Keratinocyte (primary cell): Measurements from ENCODE around the gene TIGIT. TPM values are rescaled to one million over a fixed set of nuclear protein-coding genes. Genes with fewer than 3 reads are reported as not detected.

Experiments used
- DNase-seq: peaks from one replicate; pipeline ENCODE4 v3.0.0-alpha.2; 2011; ENCODE audit warnings: low read depth, missing footprints, low spot score
- FAIRE-seq: peaks from 2 replicates; lab custom pipeline; 2011; peaks lifted over from hg19 to GRCh38; lab: Jason Lieb, UNC
- H2AFZ ChIP-seq: 2 replicates; pipeline ENCODE4 v1.6.0; 2012; ENCODE audit warnings: low read length, control low read depth, inconsistent platforms; ENCODE audit not compliant: control insufficient read depth
- H3K27ac ChIP-seq: 2 replicates; pipeline ENCODE4 v1.5.1; 2011; ENCODE audit warnings: low read length; ENCODE audit not compliant: control insufficient read depth, insufficient read depth
- H3K27me3 ChIP-seq: 3 replicates; pipeline ENCODE4 v1.6.0; 2011; ENCODE audit warnings: low read length; ENCODE audit not compliant: control insufficient read depth, insufficient read depth; ENCODE audit errors: extremely low read depth
- H3K36me3 ChIP-seq, 2 experiments: 2 replicates in 1 of 2; 3 replicates in 1 of 2; pipeline ENCODE4 v1.5.1; 2011; ENCODE audit warnings: low read length in 2 of 2, mild to moderate bottlenecking in 1 of 2; ENCODE audit not compliant: control insufficient read depth in 2 of 2, insufficient read depth in 2 of 2; ENCODE audit errors: extremely low read depth in 1 of 2
- H3K4me1 ChIP-seq: 3 replicates; pipeline ENCODE4 v1.5.1; 2011; ENCODE audit warnings: low read length; ENCODE audit not compliant: control insufficient read depth, insufficient read depth; ENCODE audit errors: extremely low read depth
- H3K4me2 ChIP-seq: 3 replicates; pipeline ENCODE4 v1.6.0; 2011; ENCODE audit warnings: low read depth, low read length; ENCODE audit not compliant: control insufficient read depth, insufficient read depth; ENCODE audit errors: extremely low read depth
- H3K4me3 ChIP-seq, 3 experiments: fragments of 200-600 bp in 1 of 3; sonication (generic) in 1 of 3; 2 replicates in 2 of 3; 3 replicates in 1 of 3; pipeline ENCODE4 v1.5.1; 2011 to 2016; ENCODE audit warnings: low read length in 3 of 3, mild to moderate bottlenecking in 3 of 3, control low read depth in 2 of 3, inconsistent platforms in 1 of 3, low read depth in 1 of 3, mixed read lengths in 1 of 3, mixed run types in 1 of 3, moderate library complexity in 1 of 3; ENCODE audit not compliant: control insufficient read depth in 2 of 3, insufficient read depth in 2 of 3; ENCODE audit errors: extremely low read depth in 1 of 3
- H3K79me2 ChIP-seq: 2 replicates; pipeline ENCODE4 v1.6.0; 2012; ENCODE audit warnings: low read length; ENCODE audit not compliant: control insufficient read depth, insufficient read depth
- H3K9ac ChIP-seq: 3 replicates; pipeline ENCODE4 v1.6.0; 2011; ENCODE audit warnings: low read length; ENCODE audit not compliant: control insufficient read depth, insufficient read depth; ENCODE audit errors: extremely low read depth
- H3K9me1 ChIP-seq: 3 replicates; pipeline ENCODE4 v1.6.0; 2011; ENCODE audit warnings: low read length; ENCODE audit not compliant: control insufficient read depth, insufficient read depth; ENCODE audit errors: extremely low read depth
- H3K9me3 ChIP-seq: 2 replicates; pipeline ENCODE4 v1.5.1; 2012; ENCODE audit warnings: low read depth, low read length; ENCODE audit not compliant: control insufficient read depth
- H4K20me1 ChIP-seq: 3 replicates; pipeline ENCODE4 v1.6.0; 2011; ENCODE audit warnings: low read length; ENCODE audit not compliant: control insufficient read depth, insufficient read depth; ENCODE audit errors: extremely low read depth
- CTCF ChIP-seq, 3 experiments: IDR thresholded peaks in 1 of 3; conservative IDR thresholded peaks in 1 of 3; optimal IDR thresholded peaks in 1 of 3; 2 replicates in 2 of 3; 3 replicates in 1 of 3; pipeline versions ENCODE3 to v1.5.1; 2011; ENCODE audit warnings: low read length in 3 of 3, mild to moderate bottlenecking in 3 of 3, moderate library complexity in 2 of 3, control low read depth in 1 of 3, inconsistent platforms in 1 of 3; ENCODE audit not compliant: insufficient read depth in 2 of 3; ENCODE audit errors: extremely low read depth in 1 of 3
- EZH2 ChIP-seq: IDR thresholded peaks from one replicate; pipeline ENCODE4 v1.6.1; 2012; ENCODE audit warnings: inconsistent platforms, mild to moderate bottlenecking, low read length, moderate library complexity
- dilution Hi-C: fragments of 300-500 bp; cut with MboI; formaldehyde crosslinking; loops from one replicate; pipeline ENCODE4 v1.7.0; 2020; ENCODE audit warnings: low sequenced_read_pairs; ENCODE audit not compliant: extremely low pct_ligation_motif_present
- polyA plus RNA-seq, 5 experiments: library from polyadenylated mRNA; depleted of rRNA in 3 of 5; stranded (reverse) in 3 of 5; stranded (forward) in 1 of 5; unstranded in 1 of 5; fragments of >200 nt; gene quantifications; 1 replicate in 1 of 5; 2 replicates in 3 of 5; 3 replicates in 1 of 5; pipeline versions ENCODE4 v1.2.1 to v1.2.3, GENCODE V29; 2011 to 2012; ENCODE audit warnings: missing spikeins in 2 of 5, low read depth in 1 of 5, low replicate concordance in 1 of 5

Gene TIGIT
- polyA plus RNA-seq, 1 donor (not counting 4 experiments of a cell fraction or from before 2014, with no cell fraction given): not detected

GRCh38 chr3:114310695-114311094, 16.9 kb downstream of the TIGIT start:
- H3K36me3 ChIP-seq: no peaks in the 10 kb centered on the region
- no peak overlapping the region for H3K9ac ChIP-seq
- H3K4me3 ChIP-seq: no peak overlapping the region
- dilution Hi-C loops: no loop called here
- H3K4me1 ChIP-seq: no peaks in the 10 kb centered on the region
- H4K20me1 ChIP-seq: no peaks in the 10 kb centered on the region
- no peak overlapping the region for H2AFZ ChIP-seq
- H3K79me2 ChIP-seq: no peaks in the 10 kb centered on the region
- DNase-seq (no peak), FAIRE-seq (no peak)
- no peak overlapping the region for H3K27ac ChIP-seq
- no peak overlapping the region for H3K4me2 ChIP-seq
- no peak for TF ChIP-seq CTCF (optimal IDR thresholded peaks at IDR 0.05 in 1 of 3, IDR thresholded peaks at IDR 0.05 in 1 of 3, conservative IDR thresholded peaks at IDR 0.05 in 1 of 3; ENCODE audit: extremely low read depth in 1 of 3, insufficient read depth in 2 of 3, low read length in 3 of 3)
- no peak for TF ChIP-seq EZH2
- H3K27me3 ChIP-seq: no peaks in the 10 kb centered on the region
- H3K9me1 ChIP-seq: no peaks in the 10 kb centered on the region
- no peaks in the 10 kb centered on the region for H3K9me3 ChIP-seq

- Histone ChIP-seq H4K20me1 (no peaks in the 10 kb centered on the region), H3K9me1 (no peaks in the 10 kb centered on the region), H3K79me2 (no peaks in the 10 kb centered on the region), H3K27me3 (no peaks in the 10 kb centered on the region), H3K27ac (no peak overlapping the region), H2AFZ (no peak overlapping the region), H3K4me2 (no peak overlapping the region), H3K4me1 (no peaks in the 10 kb centered on the region), H3K36me3 (no peaks in the 10 kb centered on the region), H3K4me3 (no peak overlapping the region), H3K9ac (no peak overlapping the region), H3K9me3 (no peaks in the 10 kb centered on the region)
- DNase-seq (no peak), FAIRE-seq (no peak)
- TF ChIP-seq CTCF (optimal IDR thresholded peaks at IDR 0.05 in 1 of 3, IDR thresholded peaks at IDR 0.05 in 1 of 3, conservative IDR thresholded peaks at IDR 0.05 in 1 of 3; ENCODE audit: extremely low read depth in 1 of 3, insufficient read depth in 2 of 3, low read length in 3 of 3) (no peak), EZH2 (no peak)
- dilution Hi-C loops: no loop called here
These were observed 19.6 kb downstream of the TIGIT start for GRCh38 chr3:114313426-114313825.
